ENCODE data around the gene CMC2. TPM values are rescaled to one million over a fixed set of nuclear protein-coding genes. Genes with fewer than 3 reads are reported as not detected.

Gene CMC2
- total and polyA plus RNA-seq, 10 of the 15 experiments (the other 5 are each of a cell fraction or from before 2014, with no cell fraction given) = 62.8 to 251 (median 157) TPM

- TF ChIP-seq ZNF687 (IDR thresholded peaks at IDR 0.05) (no peak), HDGF (IDR thresholded peaks at IDR 0.05) (no peak), YBX1 (IDR thresholded peaks at IDR 0.05) (no peak), CREB1 (IDR thresholded peaks at IDR 0.05; ENCODE audit: low read depth) (no peak), ZNF592 (IDR thresholded peaks at IDR 0.05) (no peak), JUND (IDR thresholded peaks at IDR 0.05; ENCODE audit: low read depth, low read length) (no peak)
Observed at GRCh38 chr16:80976946-80977345, 29.7 kb downstream of the CMC2 start (continued).

All from GM12878 (cell line).